ENCODE results near the gene STK4. TPM values are rescaled to one million over a fixed set of nuclear protein-coding genes. Genes with fewer than 3 reads are reported as not detected.

Gene STK4
- total RNA-seq, 1 donor from 2014 or later, result 8.9 TPM

DNA sequence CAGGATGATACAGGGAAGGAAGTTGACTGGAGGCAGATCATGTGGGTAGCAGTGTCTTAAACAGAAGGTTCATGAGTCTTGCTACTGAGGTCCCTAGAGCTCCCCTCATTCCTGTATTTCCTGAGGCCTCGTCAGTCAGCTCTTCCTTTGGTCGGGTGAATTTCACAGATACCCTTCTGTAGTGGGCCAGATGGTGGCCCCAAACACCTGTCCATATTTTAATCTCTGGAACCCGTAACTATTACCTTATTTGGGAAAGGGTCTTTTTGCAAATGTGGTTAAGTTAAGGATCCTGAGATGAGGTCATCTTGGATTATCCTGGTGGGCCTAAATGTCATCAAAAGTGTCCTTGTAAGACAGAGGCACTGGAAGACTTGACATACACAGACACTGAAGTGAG lies 125.1 kb downstream of the STK4 start:
- no peak for ATAC-seq (ENCODE audit: poor library complexity)

DNA sequence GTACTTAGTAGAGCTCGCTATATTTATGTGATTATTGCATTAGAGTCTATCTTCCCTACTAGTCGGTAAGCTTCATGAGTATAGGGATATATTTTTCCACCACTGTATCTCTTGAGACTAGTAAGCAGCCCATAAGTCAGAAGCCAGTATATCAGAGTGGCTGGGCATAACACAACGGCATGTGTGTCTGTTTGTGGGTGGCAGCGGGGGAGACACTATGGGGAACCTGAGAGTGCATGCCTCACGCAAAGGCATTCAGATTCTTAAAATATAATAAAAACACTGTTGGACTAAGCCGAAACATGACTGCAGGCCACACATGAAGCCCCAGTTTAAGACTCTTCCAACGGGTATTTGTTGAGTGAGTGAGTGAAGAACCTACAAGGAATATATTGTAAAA lies 126.6 kb downstream of the STK4 start:
- DNase-seq, result no peak
- intact Hi-C loops (cut with DNase I), result no loop called here
- no peak for ATAC-seq (ENCODE audit: poor library complexity)

More for the DNA sequence above, 125.1 kb downstream of the STK4 start:
- DNase-seq, result no peak
- intact Hi-C loops (cut with DNase I), result no loop called here

DNA sequence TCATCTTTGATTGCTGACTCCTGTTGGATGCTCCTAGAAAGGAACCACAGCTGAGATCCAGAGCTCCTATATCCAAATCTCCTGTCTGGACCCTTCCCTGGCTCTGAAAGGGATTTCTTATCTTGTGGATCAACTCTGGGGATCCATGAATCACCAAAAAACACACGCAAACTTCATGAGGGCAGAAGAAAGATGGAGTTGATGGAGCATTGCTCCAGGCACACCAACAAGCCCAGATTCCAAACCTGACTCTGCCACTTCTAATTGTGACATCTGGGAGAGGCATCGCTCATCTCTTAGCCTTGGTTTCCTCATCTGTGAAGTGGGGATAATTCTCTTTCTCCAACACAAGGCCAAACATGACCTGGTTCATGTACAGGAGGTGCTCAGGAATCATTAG lies 127.9 kb downstream of the STK4 start:
- intact Hi-C loops (cut with DNase I), result no loop called here
- no peak for ATAC-seq (ENCODE audit: poor library complexity)
- DNase-seq, result no peak

DNA sequence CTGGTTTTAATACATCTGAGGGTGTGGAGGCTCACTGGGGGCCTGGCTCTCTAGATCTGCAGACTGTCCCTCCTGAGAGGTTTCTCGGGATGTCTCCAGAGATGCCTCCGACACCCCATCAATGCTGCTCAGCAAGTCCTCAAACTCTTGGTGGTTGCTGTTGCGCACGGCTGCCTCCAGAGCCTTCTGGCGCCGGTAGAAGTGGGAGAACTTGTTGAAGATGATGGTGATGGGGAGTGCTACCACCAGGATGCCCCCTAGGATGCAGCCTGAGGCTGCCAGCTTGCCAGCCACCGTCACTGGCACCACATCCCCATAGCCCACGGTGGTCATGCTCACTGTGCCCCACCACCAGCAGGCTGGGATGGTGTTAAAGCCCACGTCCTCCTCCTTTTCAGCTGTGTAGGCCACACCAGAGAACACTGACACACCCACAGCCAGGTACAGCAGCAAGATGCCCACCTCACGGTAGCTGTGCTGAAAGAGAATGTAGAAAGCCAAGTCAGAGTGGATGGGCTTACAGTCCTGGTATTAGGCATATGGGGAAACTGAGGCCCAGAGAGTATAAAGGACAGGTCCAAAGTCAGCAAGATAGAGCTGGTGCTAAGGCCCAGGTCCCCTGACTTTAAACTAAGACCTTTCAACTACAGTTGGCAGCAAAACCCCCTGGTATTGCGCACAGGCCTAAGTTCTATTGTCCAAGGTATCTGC lies 128.7 kb downstream of the STK4 start:
- intact Hi-C loops (cut with DNase I), result loop anchor here (5.0 kb wide), 3 partner anchors 53 to 197 kb away; no protein-coding TSS in a partner anchor
- DNase-seq, result no peak
- no peak for ATAC-seq (ENCODE audit: poor library complexity)

DNA sequence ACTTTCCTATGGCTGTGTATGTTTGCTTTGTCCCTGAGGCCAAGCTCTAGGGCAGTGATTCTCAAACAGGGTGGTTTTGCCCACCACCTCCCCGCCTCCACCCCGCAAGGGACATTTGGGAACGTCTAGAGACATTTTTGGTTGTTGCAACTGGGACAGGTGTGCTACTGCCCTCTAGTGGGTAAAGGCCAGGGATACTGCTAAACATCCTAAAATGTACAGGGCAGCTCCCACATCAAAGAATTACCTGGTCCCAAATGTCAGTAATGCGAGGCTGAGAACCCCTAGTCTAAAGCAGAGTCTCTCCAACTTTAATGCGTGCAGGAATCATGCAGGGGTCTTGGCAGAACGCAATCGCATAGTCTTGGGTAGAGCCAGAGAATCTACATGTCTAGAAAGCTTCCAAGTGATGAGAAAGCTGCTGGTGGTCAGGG lies 129.5 kb downstream of the STK4 start:
- ATAC-seq (ENCODE audit: poor library complexity), result peak; percentile 80
- intact Hi-C loops (cut with DNase I), result loop anchor here (5.0 kb wide), 3 partner anchors 54 to 196 kb away; no protein-coding TSS in a partner anchor
- DNase-seq, result no peak

DNA sequence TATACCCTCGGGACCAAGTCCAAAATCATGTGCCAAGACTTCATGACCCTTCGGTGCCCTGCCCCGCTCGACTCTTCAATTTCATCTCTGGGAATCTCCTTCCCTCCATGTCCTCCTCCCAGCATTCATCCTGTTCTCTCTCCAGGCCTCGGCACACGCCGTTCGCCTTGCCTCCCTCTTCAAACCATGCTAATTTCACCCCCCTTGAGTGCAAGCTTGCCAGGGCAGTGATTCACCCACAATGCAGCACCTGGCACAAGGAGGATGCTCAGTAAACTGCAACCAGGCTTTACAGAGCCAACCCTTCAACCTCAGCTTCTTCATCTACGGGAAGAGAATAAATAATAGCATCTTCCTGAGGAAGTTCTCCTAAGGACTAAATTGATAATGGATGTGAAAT lies 130.5 kb downstream of the STK4 start:
- DNase-seq (no peak), ATAC-seq (ENCODE audit: poor library complexity) (no peak)
- intact Hi-C loops (cut with DNase I), result loop anchor here (5.0 kb wide), 3 partner anchors 54 to 196 kb away; no protein-coding TSS in a partner anchor

DNA sequence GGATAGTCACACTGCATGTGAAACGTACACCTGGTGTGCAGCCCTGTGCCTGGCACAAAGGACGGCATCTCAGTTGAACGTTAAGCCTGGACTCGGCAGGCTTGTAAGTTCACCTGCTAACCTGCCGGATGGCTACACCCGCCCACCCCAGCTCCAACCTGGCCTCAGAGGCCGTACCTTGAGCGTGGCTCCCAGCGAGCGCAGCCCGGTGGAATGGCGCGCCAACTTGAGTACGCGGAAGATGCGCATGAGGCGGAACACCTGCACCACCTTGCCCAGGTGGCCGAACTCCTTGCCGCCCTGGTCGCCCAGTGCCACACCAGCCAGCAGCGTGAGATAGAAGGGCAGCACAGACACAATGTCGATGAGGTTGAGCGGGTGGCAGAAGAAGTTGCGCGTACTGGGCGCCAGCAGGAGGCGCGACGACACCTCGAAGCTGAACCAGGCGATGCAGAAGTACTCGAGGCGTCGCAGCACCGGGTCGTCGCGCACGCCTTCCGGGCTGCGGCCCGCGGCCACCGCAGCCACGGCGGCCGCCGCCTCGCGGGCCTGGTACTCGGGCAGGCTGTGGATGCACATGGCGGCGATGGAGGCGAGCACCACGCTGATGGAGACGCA lies 131.3 kb downstream of the STK4 start:
- DNase-seq, result no peak
- peak; percentile 33 for ATAC-seq (ENCODE audit: poor library complexity)
- intact Hi-C loops (cut with DNase I), result loop anchor here (5.0 kb wide), 3 partner anchors 55 to 195 kb away; no protein-coding TSS in a partner anchor

DNA sequence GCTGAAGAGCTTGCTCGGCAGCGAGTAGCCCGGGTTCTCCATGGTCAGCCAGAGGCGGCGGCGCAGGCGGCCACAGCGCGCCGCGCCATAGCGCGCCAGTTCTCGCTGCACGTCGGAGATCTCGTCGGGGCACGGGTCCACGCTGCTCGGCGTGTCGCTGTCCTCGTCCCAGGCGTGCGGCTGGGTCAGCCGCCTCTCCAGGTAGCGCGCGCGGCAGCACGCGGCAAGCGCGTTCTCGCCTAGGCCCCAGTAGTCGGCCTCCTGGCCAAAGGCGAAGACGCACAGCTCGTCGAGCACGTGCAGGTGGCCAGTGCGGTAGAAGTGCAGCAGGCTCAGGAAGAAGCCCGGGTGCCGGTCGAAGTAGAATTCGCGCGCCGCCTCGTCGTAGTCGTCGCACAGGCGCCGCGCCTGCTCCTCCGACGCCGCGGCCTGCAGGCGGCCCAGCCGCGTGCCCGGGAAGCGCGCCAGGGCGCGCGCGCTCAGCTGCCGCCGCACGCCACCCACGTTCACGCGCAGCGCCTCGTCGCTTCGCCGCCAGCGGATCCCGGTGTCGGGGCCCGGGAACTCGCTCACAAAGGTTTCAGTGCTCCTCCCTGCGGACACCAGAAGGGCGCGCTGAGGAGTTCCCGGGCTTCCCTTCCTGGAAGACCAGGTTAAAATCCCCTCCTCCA lies 131.9 kb downstream of the STK4 start:
- DNase-seq, result no peak
- no peak for ATAC-seq (ENCODE audit: poor library complexity)
- intact Hi-C loops (cut with DNase I), result loop anchor here (5.0 kb wide), 3 partner anchors 56 to 194 kb away; no protein-coding TSS in a partner anchor

DNA sequence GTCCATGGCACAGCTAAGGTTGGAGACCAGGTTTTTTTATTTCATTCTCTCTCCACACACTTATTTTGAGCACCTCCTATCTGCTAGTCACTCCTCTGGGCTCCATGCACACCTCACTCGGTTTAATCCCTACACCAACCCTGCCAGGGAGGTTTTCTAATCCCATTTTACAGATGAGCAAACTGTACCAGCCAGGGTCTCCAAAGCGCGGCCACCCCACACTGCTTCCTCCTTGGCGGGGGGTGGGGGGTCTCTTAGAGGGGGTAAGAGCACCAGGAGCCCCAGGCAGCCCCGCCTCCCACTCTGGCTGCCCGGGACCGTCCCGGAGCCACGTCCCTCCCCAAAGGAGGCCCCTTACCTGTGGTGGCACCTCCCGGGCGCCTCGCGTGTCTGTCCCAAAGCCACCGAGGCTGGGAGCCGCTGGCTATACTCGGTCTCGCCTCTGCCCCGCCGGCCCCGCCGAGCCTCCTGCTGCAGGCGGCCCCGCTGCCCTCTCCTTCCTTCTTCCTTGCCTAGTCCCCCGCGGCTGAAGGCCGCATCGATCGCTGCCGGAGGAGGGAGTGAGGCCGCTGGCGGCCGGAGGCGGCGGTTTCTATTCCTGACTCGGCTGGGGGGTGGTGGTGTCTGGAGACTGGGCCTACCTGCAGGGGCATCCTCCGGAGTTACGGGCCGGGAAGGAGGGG lies 134.4 kb downstream of the STK4 start, which contains the start of gene KCNS1:
Gene KCNS1 (minus strand): TSS at position 565 of the 683 bp plus-strand sequence. CDS start 1,891 bp downstream, outside the sequence.
- ATAC-seq (ENCODE audit: poor library complexity) (no peak), DNase-seq (no peak)
- intact Hi-C loops (cut with DNase I), result no loop called here

DNA sequence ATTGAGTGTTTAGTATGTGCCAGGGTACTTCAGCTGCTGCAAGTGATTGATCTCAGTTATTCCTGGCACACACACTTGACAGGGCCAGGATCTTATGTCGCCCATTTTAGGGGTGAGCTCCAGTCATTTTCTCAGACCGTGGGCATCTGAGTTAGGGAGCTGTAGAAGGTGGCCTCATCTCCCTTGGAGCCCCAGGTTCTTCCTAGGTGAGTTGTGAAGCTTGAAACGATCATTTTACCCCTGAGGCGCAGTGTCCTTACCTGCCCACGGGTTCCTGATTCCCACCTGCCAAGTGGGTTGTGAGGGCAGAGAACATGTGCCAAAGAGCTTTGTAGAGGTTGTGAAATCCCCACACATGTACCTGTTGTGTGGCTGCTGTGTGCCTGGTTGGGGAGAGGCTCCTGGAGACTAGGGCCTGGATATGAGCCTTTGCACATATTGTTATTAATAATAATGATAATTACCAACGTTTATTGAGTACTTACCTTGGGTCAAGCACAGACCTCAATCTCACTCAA lies 135.1 kb downstream of the STK4 start:
- intact Hi-C loops (cut with DNase I), result no loop called here
- ATAC-seq (ENCODE audit: poor library complexity) (no peak), DNase-seq (no peak)

DNA sequence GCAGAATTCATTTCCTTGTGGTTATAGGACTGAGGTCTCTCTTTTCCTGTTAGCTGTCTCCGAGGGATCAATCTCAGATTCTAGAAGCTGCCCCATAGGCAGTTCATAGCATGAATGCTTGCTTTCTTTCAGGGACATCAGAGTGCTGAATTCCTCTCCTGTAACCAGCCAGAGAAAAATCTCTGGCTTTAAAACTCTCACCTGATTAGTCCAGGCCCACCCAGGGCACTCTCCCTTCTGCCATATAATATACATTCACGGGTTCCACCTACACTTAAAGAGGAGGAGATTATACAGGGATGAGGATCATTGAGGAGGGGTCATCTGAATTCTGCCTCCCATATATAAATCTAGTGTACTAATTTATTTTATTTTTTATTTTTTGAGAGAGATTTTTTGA lies 136.8 kb downstream of the STK4 start:
- DNase-seq, result no peak
- intact Hi-C loops (cut with DNase I), result no loop called here
- ATAC-seq (ENCODE audit: poor library complexity), result no peak

DNA sequence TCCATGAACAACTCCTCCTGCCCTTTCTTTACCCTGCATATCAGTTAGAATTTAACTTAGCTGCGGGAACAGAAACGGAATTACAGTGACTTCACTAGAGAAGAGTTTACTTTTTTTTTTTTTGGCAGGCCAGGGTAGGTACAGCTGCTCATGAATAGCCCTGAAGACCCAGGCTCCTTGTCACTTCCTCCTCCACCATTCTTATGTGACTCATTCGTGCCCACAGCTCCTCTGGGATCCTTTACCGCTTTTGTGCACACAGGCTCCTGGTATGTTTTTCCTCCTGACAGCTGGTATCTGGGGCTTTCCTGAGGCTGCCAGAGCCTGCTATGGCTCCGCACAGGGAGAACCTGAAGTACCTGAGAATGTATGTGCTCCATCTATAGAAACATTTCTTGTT lies 138.5 kb downstream of the STK4 start:
- intact Hi-C loops (cut with DNase I), result no loop called here
- DNase-seq (no peak), ATAC-seq (ENCODE audit: poor library complexity) (no peak)

DNA sequence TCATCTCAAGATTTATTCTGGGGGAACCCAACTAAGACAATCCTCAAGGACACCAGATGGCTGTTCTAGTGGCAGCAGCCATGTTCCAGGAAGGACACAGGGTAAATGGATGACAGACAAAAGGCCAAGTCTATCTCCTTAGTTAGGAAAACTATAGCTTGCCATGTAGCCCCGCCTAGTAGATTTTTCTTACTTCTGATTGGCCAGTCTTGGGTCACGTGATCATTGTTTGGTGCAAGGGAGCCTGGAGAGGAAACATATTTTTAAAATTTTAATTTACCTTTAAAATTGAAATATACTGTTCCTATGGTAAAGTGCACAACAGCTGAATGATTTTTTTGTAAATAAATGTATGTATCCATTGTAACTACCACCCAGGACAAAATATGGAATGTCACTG lies 139.0 kb downstream of the STK4 start:
- intact Hi-C loops (cut with DNase I), result no loop called here
- ATAC-seq (ENCODE audit: poor library complexity) (no peak), DNase-seq (no peak)

DNA sequence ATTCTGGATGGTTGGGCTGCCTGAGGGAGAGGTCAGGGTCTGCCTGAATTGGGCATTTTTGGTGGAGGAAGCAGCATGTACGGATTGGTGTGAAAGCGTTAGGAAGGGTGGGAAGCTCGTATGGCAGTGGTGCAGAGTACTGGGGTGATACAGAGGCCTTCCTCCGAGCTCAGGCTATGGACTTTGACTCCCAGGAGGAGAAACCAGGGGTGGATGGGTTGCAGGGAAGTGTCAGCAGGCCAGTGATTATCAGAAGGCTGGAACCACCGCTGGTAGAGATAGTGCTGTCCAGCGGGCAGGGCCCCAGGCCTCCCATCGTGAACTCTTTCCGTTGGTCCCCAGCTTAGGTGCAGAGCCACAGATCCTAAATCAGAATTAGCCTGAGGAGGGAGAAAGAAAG lies 143.3 kb downstream of the STK4 start:
- DNase-seq (no peak), ATAC-seq (ENCODE audit: poor library complexity) (no peak)
- intact Hi-C loops (cut with DNase I), result no loop called here

DNA sequence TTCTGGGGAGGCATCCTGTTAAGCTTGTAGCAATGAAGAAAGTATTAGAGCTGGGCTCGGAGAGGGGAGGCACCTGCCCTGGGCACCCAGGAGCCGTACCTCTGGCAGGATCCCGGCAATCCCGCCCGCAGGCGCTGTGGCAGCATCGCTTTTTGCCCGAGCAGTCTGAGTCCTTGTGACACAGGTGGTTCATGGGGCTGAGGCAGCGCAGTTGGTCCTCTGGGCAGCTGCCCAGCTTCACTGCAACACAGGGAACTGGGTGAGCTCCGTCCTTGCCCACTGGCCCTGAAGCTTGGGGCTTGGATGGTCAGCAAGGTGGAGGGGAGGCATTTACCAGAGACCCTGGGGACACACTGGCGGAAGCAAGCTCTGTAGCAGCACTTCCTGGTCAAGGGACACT lies 144.0 kb downstream of the STK4 start:
- intact Hi-C loops (cut with DNase I), result no loop called here
- ATAC-seq (ENCODE audit: poor library complexity) (no peak), DNase-seq (no peak)

DNA sequence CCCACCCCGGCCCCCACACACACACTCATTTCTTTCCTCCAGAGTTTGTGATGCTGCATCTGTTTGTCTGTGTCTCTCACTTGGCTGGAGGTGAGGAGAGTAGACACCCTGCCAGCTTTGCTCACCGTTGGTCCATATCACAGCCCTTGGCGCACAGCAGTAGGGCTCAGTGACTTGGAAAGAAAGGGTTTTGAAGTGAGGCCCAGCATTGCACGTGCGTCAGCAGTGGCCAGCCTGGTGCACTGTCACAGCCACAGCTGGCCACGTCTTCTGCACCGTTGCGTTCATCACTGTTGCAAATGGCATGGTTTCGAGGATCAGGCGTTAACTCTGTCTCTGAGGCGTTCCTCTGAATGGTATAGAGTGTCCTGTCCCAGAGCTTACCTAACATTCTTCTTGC lies 145.0 kb downstream of the STK4 start:
- DNase-seq (no peak), ATAC-seq (ENCODE audit: poor library complexity) (no peak)
- intact Hi-C loops (cut with DNase I), result no loop called here

DNA sequence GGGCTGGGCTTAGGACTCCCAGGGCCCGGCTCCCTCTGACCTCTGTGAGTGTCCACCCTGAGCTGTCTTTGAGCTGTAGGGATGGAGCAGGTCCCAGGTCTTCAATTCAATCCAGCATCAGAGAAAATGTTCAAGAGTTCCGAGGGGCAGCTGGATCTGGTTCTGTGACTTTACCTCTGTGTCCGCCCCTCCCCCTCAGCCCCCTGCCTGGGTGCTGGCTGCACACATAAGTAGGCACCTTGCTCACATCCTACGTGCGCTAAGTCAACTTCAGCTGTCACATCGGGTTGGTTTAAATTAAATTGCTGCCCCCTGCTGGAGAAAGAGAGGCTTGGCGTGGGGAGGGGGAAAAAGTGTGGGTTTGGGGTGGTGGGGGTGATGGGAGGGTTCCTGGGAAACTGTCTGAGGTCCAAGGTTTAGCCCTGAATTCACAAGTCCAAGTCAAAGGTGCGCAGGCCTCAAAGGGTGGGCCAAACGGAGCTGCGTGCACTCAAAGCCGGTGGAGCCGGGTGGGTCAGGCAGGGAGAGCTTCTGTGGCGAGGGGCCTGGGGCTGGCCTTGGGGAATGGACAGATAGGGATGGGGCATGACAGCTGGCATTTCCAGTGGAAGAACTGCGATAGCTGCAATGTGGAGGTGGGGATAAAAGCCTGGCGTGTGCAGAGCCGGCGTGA lies 145.6 kb downstream of the STK4 start:
- ATAC-seq (ENCODE audit: poor library complexity), result no peak
- intact Hi-C loops (cut with DNase I), result no loop called here
- no peak for DNase-seq

DNA sequence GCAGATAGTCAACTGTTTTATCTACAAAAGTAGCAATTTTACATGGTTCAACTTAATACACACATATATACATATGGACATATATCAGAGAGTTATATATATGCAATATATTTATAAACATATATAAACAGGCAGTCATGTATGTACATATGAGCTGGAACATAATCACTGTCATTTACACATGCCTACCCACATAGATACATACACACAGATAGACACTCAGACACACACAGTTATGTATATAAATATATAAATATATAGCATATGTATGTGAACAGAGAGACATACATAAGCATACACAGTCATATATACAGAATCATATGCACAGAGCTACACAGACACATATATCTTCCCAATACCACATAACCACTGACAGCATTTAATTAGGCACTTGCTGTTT lies 146.4 kb downstream of the STK4 start:
- ATAC-seq (ENCODE audit: poor library complexity), result no peak
- intact Hi-C loops (cut with DNase I), result no loop called here
- DNase-seq, result no peak

Data from Right ventricle myocardium superior (tissue), 1 donor.